ENCODE measurements around the gene WDR19. TPM values are rescaled to one million over a fixed set of nuclear protein-coding genes. Genes with fewer than 3 reads are reported as not detected.

The WDR19 gene
- total RNA-seq, 2 experiments from 2014 or later, result 12.0 to 14.5 TPM

DNA sequence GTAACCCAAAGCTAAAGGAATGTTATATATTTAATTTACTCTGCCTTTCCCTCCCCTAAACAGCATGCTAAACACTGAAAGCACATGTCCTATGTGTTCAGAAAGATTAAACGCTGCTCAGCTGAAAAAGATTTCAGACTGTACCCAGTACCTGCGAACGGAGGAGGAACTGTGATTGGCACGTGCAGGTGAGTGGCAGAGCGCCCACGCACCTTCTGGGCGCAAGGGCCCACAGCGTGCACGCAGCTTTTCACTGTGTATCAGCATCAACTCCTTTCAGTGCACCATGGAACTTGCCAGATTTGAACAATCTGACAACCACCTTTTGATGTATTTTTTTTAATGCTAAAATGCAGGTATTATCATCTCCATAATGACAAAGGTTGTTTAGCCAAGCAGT, 96.1 kb downstream of the WDR19 start:
- H3K4me1 Mint-ChIP-seq (ENCODE audit: low read depth), result no peaks in the 10 kb centered on the region
- no peaks in the 10 kb centered on the region for H3K9me3 Mint-ChIP-seq
- H3K27ac Mint-ChIP-seq, result no peak overlapping the region
- peaks cover 15% of the 10 kb centered on the region for H3K36me3 Mint-ChIP-seq (ENCODE audit: low read depth)
- DNase-seq (no peak), ATAC-seq (no peak)
- ChIA-PET POLR2A (interaction anchor here (0.7 kb wide), 1 partner anchor 294 kb away, joined by 3 read pairs; no protein-coding TSS in a partner anchor), CTCF (no interaction called here)
- intact Hi-C loops (cut with micrococcal nuclease), result no loop called here
- TF ChIP-seq CTCF (IDR thresholded peaks at IDR 0.05), result no peak
- no peaks in the 10 kb centered on the region for H3K27me3 Mint-ChIP-seq
- no peak overlapping the region for H3K4me3 Mint-ChIP-seq

DNA sequence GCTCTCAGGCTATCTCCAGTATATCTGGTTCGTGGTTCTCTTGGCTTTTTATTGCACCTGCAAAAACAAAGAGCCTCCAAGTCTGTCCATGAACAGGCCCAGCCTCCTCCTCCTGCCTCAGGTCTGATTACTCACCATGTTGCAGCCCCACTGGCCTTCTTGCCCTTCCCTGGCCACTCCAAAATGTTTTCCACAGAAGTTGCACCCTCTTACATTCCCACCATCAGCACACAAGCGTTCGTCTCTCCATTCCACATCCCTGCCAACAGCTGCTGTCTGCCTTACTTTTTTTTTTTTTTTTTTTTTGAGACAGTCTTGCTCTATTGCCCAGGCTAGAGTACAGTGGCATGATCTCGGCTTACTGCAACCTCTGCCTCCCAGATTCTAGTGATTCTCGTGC, 97.1 kb downstream of the WDR19 start:
- no peak for TF ChIP-seq CTCF (IDR thresholded peaks at IDR 0.05)
- Mint-ChIP-seq H3K9me3 (no peaks in the 10 kb centered on the region), H3K36me3 (ENCODE audit: low read depth) (peaks cover 15% of the 10 kb centered on the region), H3K4me1 (ENCODE audit: low read depth) (no peaks in the 10 kb centered on the region), H3K27me3 (no peaks in the 10 kb centered on the region), H3K27ac (no peak overlapping the region), H3K4me3 (no peak overlapping the region)
- DNase-seq (no peak), ATAC-seq (no peak)
- ChIA-PET POLR2A (interaction anchor here (0.7 kb wide), 1 partner anchor 294 kb away, joined by 3 read pairs; no protein-coding TSS in a partner anchor), CTCF (no interaction called here)
- intact Hi-C loops (cut with micrococcal nuclease), result no loop called here

DNA sequence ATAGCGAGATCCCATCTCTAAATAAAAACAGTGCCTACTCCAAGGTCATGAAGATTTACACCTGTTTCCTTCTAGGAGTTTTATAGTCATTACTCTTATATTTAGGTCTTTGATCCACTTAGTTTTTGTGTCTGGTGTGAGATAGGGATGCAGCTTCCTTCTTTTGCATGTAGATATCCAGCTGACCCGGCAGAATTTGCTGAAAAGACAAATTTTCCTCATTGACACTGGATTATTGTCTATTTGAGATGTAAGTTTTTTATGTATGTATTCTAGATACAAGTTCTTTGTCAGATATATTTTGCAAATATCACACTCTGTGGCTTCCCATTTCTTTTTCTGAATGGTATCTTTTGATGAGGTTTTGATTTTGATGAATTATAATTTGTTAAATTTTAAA, 98.4 kb downstream of the WDR19 start:
- Mint-ChIP-seq H3K27me3 (no peaks in the 10 kb centered on the region), H3K27ac (no peak overlapping the region), H3K36me3 (ENCODE audit: low read depth) (peaks cover 17% of the 10 kb centered on the region), H3K4me1 (ENCODE audit: low read depth) (no peaks in the 10 kb centered on the region), H3K9me3 (no peaks in the 10 kb centered on the region), H3K4me3 (no peak overlapping the region)
- ChIA-PET CTCF (no interaction called here), POLR2A (no interaction called here)
- TF ChIP-seq CTCF (IDR thresholded peaks at IDR 0.05), result no peak
- DNase-seq (no peak), ATAC-seq (no peak)
- intact Hi-C loops (cut with micrococcal nuclease), result no loop called here

- Mint-ChIP-seq H3K27me3 (no peaks in the 10 kb centered on the region), H3K36me3 (ENCODE audit: low read depth) (peaks cover 49% of the 10 kb centered on the region), H3K9me3 (no peaks in the 10 kb centered on the region), H3K27ac (no peak overlapping the region), H3K4me1 (ENCODE audit: low read depth) (no peaks in the 10 kb centered on the region), H3K4me3 (no peak overlapping the region)
- ATAC-seq (no peak), DNase-seq (no peak)
- TF ChIP-seq CTCF (IDR thresholded peaks at IDR 0.05), result no peak
- intact Hi-C loops (cut with micrococcal nuclease), result no loop called here
- CTCF ChIA-PET, result no interaction called here
- POLR2A ChIA-PET, result no interaction called here
Observed at GRCh38 chr4:39285111-39285795, 102.9 kb downstream of the WDR19 start.

GRCh38 chr4:39285853-39286252, 103.5 kb downstream of the WDR19 start:
- Mint-ChIP-seq H3K9me3 (no peaks in the 10 kb centered on the region), H3K4me1 (ENCODE audit: low read depth) (no peaks in the 10 kb centered on the region), H3K27me3 (no peaks in the 10 kb centered on the region), H3K36me3 (ENCODE audit: low read depth) (peaks cover 51% of the 10 kb centered on the region), H3K27ac (peak overlapping the region; percentile 8), H3K4me3 (no peak overlapping the region)
- DNase-seq (no peak), ATAC-seq (no peak)
- ChIA-PET POLR2A (no interaction called here), CTCF (interaction anchor here (1.1 kb wide), 1 partner anchor 60 kb away, joined by 3 read pairs; no protein-coding TSS in a partner anchor)
- TF ChIP-seq CTCF (IDR thresholded peaks at IDR 0.05), result no peak
- intact Hi-C loops (cut with micrococcal nuclease), result no loop called here
